ENCODE measurements around the gene SH3BP5. TPM values are rescaled to one million over a fixed set of nuclear protein-coding genes. Genes with fewer than 3 reads are reported as not detected.

The SH3BP5 gene
- total and polyA plus RNA-seq, 9 donors: 80.4 to 205 (median 142) TPM

GRCh38 chr3:15339786-15340215, 7.4 kb upstream of the SH3BP5 start:
- no peaks in the 10 kb centered on the region for H3K27me3 ChIP-seq
- no peak for DNase-seq
- no peaks in the 10 kb centered on the region for H3K4me1 ChIP-seq (ENCODE audit: insufficient read depth)
- no peaks in the 10 kb centered on the region for H3K9me3 ChIP-seq
- TF ChIP-seq EP300 (IDR thresholded peaks at IDR 0.05) (no peak), POLR2A (IDR thresholded peaks at IDR 0.05) (no peak), CTCF (IDR thresholded peaks at IDR 0.05) (no peak)
- intact Hi-C loops (cut with DNase I): no loop called here
- H3K36me3 ChIP-seq: no peaks in the 10 kb centered on the region
- no peak overlapping the region for H3K27ac ChIP-seq
- 53 to 60% (median 57%) methylated on average over 3 of the region's 3 CpGs for WGBS, 3 donors
- no peak overlapping the region for H3K4me3 ChIP-seq

GRCh38 chr3:15339001-15339400, 6.6 kb upstream of the SH3BP5 start:
- no peak for DNase-seq
- Histone ChIP-seq H3K27ac (no peak overlapping the region), H3K27me3 (no peaks in the 10 kb centered on the region), H3K36me3 (no peaks in the 10 kb centered on the region), H3K9me3 (no peaks in the 10 kb centered on the region), H3K4me1 (ENCODE audit: insufficient read depth) (no peaks in the 10 kb centered on the region), H3K4me3 (no peak overlapping the region)
- TF ChIP-seq POLR2A (IDR thresholded peaks at IDR 0.05) (no peak), EP300 (IDR thresholded peaks at IDR 0.05) (no peak), CTCF (IDR thresholded peaks at IDR 0.05) (no peak)
- intact Hi-C loops (cut with DNase I): no loop called here
- 92 to 98% (median 94%) methylated on average over 2 of the region's 2 CpGs for WGBS, 3 donors

GRCh38 chr3:15337963-15338362, 5.6 kb upstream of the SH3BP5 start:
- no peaks in the 10 kb centered on the region for H3K27me3 ChIP-seq
- WGBS, 3 donors: 87 to 93% (median 92%) methylated on average over 1 of the region's 1 CpG
- H3K36me3 ChIP-seq: no peaks in the 10 kb centered on the region
- peaks cover 3% of the 10 kb centered on the region for H3K4me1 ChIP-seq (ENCODE audit: insufficient read depth)
- intact Hi-C loops (cut with DNase I): no loop called here
- no peak for DNase-seq
- H3K9me3 ChIP-seq: no peaks in the 10 kb centered on the region
- TF ChIP-seq EP300 (IDR thresholded peaks at IDR 0.05) (no peak), POLR2A (IDR thresholded peaks at IDR 0.05) (no peak), CTCF (IDR thresholded peaks at IDR 0.05) (no peak)
- H3K27ac ChIP-seq: no peak overlapping the region
- H3K4me3 ChIP-seq: no peak overlapping the region

- peaks cover 6% of the 10 kb centered on the region for H3K4me1 ChIP-seq (ENCODE audit: insufficient read depth)
- no peaks in the 10 kb centered on the region for H3K9me3 ChIP-seq
- TF ChIP-seq POLR2A (IDR thresholded peaks at IDR 0.05): no peak
- no peak for TF ChIP-seq EP300 (IDR thresholded peaks at IDR 0.05)
- no peak for TF ChIP-seq CTCF (IDR thresholded peaks at IDR 0.05)
- no peak overlapping the region for H3K27ac ChIP-seq
- H3K4me3 ChIP-seq: no peak overlapping the region
- 80 to 93% (median 85%) methylated on average over 7 of the region's 7 CpGs for WGBS, 3 donors
- no peak for DNase-seq
- H3K36me3 ChIP-seq: no peaks in the 10 kb centered on the region
- intact Hi-C loops (cut with DNase I): no loop called here
- H3K27me3 ChIP-seq: no peaks in the 10 kb centered on the region
Observed at GRCh38 chr3:15336057-15336456, 3.7 kb upstream of the SH3BP5 start.

GRCh38 chr3:15333956-15334263, 1.5 kb upstream of the SH3BP5 start:
- intact Hi-C loops (cut with DNase I): loop anchor here (2.0 to 5.0 kb wide), 3 partner anchors 43 to 67 kb away; no protein-coding TSS in a partner anchor
- no peak overlapping the region for H3K4me3 ChIP-seq
- no peaks in the 10 kb centered on the region for H3K9me3 ChIP-seq
- peak overlapping the region; percentile 85 to 86 for H3K27ac ChIP-seq
- TF ChIP-seq POLR2A (IDR thresholded peaks at IDR 0.05) (no peak), EP300 (IDR thresholded peaks at IDR 0.05) (no peak), CTCF (IDR thresholded peaks at IDR 0.05) (no peak)
- H3K4me1 ChIP-seq (ENCODE audit: insufficient read depth): peaks cover 13% of the 10 kb centered on the region
- no peak for DNase-seq
- H3K36me3 ChIP-seq: no peaks in the 10 kb centered on the region
- H3K27me3 ChIP-seq: no peaks in the 10 kb centered on the region
